H9 (cell line): Measurements from ENCODE around the gene CREBRF. TPM values are rescaled to one million over a fixed set of nuclear protein-coding genes. Genes with fewer than 3 reads are reported as not detected.

Source experiments
- DNase-seq: peaks from one replicate; pipeline ENCODE4 v3.0.0-alpha.2; 2017
- H2AFZ ChIP-seq: one replicate; pipeline ENCODE4 v1.6.1; 2013; ENCODE audit warnings: mild to moderate bottlenecking, low read length, control low read depth, moderate library complexity
- H2AK5ac ChIP-seq: 2 replicates; pipeline ENCODE4 v1.6.1; 2013; ENCODE audit warnings: low read length, control low read depth, mixed read lengths; ENCODE audit not compliant: insufficient read length
- H2BK120ac ChIP-seq: one replicate; pipeline ENCODE4 v1.6.1; 2013; ENCODE audit warnings: low read depth, mild to moderate bottlenecking, low read length, control low read depth, inconsistent platforms; ENCODE audit not compliant: poor library complexity, severe bottlenecking
- H2BK12ac ChIP-seq: 2 replicates; pipeline ENCODE4 v1.6.1; 2013; ENCODE audit warnings: low read length, control low read depth, mixed read lengths, low read depth; ENCODE audit not compliant: insufficient read length
- H2BK15ac ChIP-seq: 2 replicates; pipeline ENCODE4 v1.6.1; 2013; ENCODE audit warnings: low read depth, low read length, control low read depth
- H2BK20ac ChIP-seq: one replicate; pipeline ENCODE4 v1.6.1; 2013; ENCODE audit warnings: low read depth, mild to moderate bottlenecking, low read length, control low read depth, inconsistent platforms; ENCODE audit not compliant: poor library complexity, severe bottlenecking
- H2BK5ac ChIP-seq: 2 replicates; pipeline ENCODE4 v1.6.1; 2013; ENCODE audit warnings: low read length, control low read depth, mixed read lengths; ENCODE audit not compliant: insufficient read length
- H3K14ac ChIP-seq: 2 replicates; pipeline ENCODE4 v1.6.1; 2013; ENCODE audit warnings: low read length, control low read depth; ENCODE audit not compliant: insufficient read depth
- H3K18ac ChIP-seq: 2 replicates; pipeline ENCODE4 v1.6.1; 2013; ENCODE audit warnings: low read depth, mild to moderate bottlenecking, mixed read lengths, low read length, control low read depth; ENCODE audit not compliant: insufficient read length
- H3K23ac ChIP-seq: 2 replicates; pipeline ENCODE4 v1.6.1; 2013; ENCODE audit warnings: low read length, control low read depth, mixed read lengths, low read depth; ENCODE audit not compliant: insufficient read length
- H3K23me2 ChIP-seq: 2 replicates; pipeline ENCODE4 v1.6.1; 2013; ENCODE audit warnings: low read depth, mild to moderate bottlenecking, mixed read lengths, low read length, control low read depth; ENCODE audit not compliant: insufficient read length, poor library complexity, severe bottlenecking
- H3K27ac ChIP-seq: 2 replicates; pipeline ENCODE4 v1.5.1; 2013; ENCODE audit warnings: low read length, control low read depth, mixed read lengths, low read depth; ENCODE audit not compliant: insufficient read length
- H3K27me3 ChIP-seq: 2 replicates; pipeline ENCODE4 v1.6.1; 2013; ENCODE audit warnings: low read length, control low read depth, inconsistent platforms; ENCODE audit not compliant: insufficient read depth
- H3K4ac ChIP-seq: 2 replicates; pipeline ENCODE4 v1.6.1; 2013; ENCODE audit warnings: low read depth, mild to moderate bottlenecking, control low read depth, inconsistent platforms, low read length, moderate library complexity
- H3K4me1 ChIP-seq: 2 replicates; pipeline ENCODE4 v1.6.1; 2013; ENCODE audit warnings: low read length, control low read depth, inconsistent platforms; ENCODE audit not compliant: insufficient read depth
- H3K4me2 ChIP-seq: 2 replicates; pipeline ENCODE4 v1.6.1; 2013; ENCODE audit warnings: low read length, control low read depth, mixed read lengths; ENCODE audit not compliant: insufficient read length, insufficient read depth
- H3K56ac ChIP-seq: 2 replicates; pipeline ENCODE4 v1.6.1; 2013; ENCODE audit warnings: low read depth, mild to moderate bottlenecking, mixed read lengths, low read length, control low read depth; ENCODE audit not compliant: insufficient read length
- H3K79me1 ChIP-seq: 2 replicates; pipeline ENCODE4 v1.6.1; 2013; ENCODE audit warnings: low read depth, mild to moderate bottlenecking, moderate library complexity, low read length, control low read depth, inconsistent platforms; ENCODE audit not compliant: insufficient read depth, poor library complexity, severe bottlenecking
- H3K79me2 ChIP-seq: 2 replicates; pipeline ENCODE4 v1.6.1; 2013; ENCODE audit warnings: low read length, control low read depth, inconsistent platforms; ENCODE audit not compliant: insufficient read depth
- H3K9ac ChIP-seq: 2 replicates; pipeline ENCODE4 v1.6.1; 2013; ENCODE audit warnings: low read length, control low read depth, mixed read lengths; ENCODE audit not compliant: insufficient read length; ENCODE audit errors: extremely low read depth
- H3K9me3 ChIP-seq: one replicate; pipeline ENCODE4 v1.6.1; 2013; ENCODE audit warnings: low read depth, low read length, inconsistent platforms; ENCODE audit not compliant: control insufficient read depth
- H3T11ph ChIP-seq: one replicate; pipeline ENCODE4 v1.6.1; 2013; ENCODE audit warnings: mild to moderate bottlenecking, low read length, control low read depth, inconsistent platforms
- H4K20me1 ChIP-seq: one replicate; pipeline ENCODE4 v1.6.1; 2013; ENCODE audit not compliant: control insufficient read depth, insufficient read length, insufficient read depth
- H4K5ac ChIP-seq: 2 replicates; pipeline ENCODE4 v1.6.1; 2013; ENCODE audit warnings: low read depth, mild to moderate bottlenecking, mixed read lengths, low read length, control low read depth; ENCODE audit not compliant: insufficient read length
- H4K8ac ChIP-seq: replicated peaks from 2 replicates; pipeline ENCODE4 v1.6.1; 2013; ENCODE audit warnings: low read length, control low read depth, mixed read lengths, low read depth; ENCODE audit not compliant: insufficient read length
- H4K91ac ChIP-seq: 2 replicates; pipeline ENCODE4 v1.6.1; 2013; ENCODE audit warnings: low read depth, mild to moderate bottlenecking, moderate library complexity, mixed read lengths, low read length, control low read depth; ENCODE audit not compliant: insufficient read length
- H3K27ac Mint-ChIP-seq, 3 experiments: 2 replicates in 2 of 3; 3 replicates in 1 of 3; pipeline ENCODE4 v1.8.0; 2020 to 2021; ENCODE audit warnings: mixed read lengths in 3 of 3, mild to moderate bottlenecking in 1 of 3, moderate library complexity in 1 of 3
- H3K27me3 Mint-ChIP-seq: 2 replicates; pipeline ENCODE4 v1.8.0; 2021; ENCODE audit warnings: low read depth, mild to moderate bottlenecking, moderate library complexity, mixed read lengths
- H3K36me3 Mint-ChIP-seq, 3 experiments: 2 replicates in 2 of 3; 3 replicates in 1 of 3; pipeline ENCODE4 v1.8.0; 2020 to 2021; ENCODE audit warnings: low read depth in 3 of 3, mixed read lengths in 3 of 3; ENCODE audit not compliant: insufficient read depth in 1 of 3
- H3K4me1 Mint-ChIP-seq, 2 experiments: 2 replicates each; pipeline ENCODE4 v1.8.0; 2020; ENCODE audit warnings: mixed read lengths in 2 of 2
- H3K4me3 Mint-ChIP-seq, 2 experiments: 2 replicates in 1 of 2; 3 replicates in 1 of 2; pipeline ENCODE4 v1.8.0; 2020 to 2021; ENCODE audit warnings: mild to moderate bottlenecking in 2 of 2, mixed read lengths in 2 of 2, moderate library complexity in 1 of 2
- H3K9me3 Mint-ChIP-seq, 2 experiments: 2 replicates in 1 of 2; 3 replicates in 1 of 2; pipeline ENCODE4 v1.8.0; 2020; ENCODE audit warnings: mild to moderate bottlenecking in 2 of 2, mixed read lengths in 2 of 2, moderate library complexity in 1 of 2
- WGBS: extraction: QIAGEN DNeasy Blood & Tissue Kit; methylation state at CpG from one replicate; pipeline ENCODE4 v1.1.7; 2013; ENCODE audit warnings: missing lambda C conversion rate, low lambda C conversion rate, mixed read lengths; ENCODE audit not compliant: insufficient read length; ENCODE audit errors: extremely low coverage; 5-methylcytosine and 5-hydroxymethylcytosine counted together
- total RNA-seq: library from RNA; stranded (reverse); gene quantifications from 2 replicates; pipeline ENCODE4 v1.2.1, GENCODE V29; 2021
- TF ChIP-seq, protein P1 (sequence below): fragments of 200-600 bp; sonication (generic); conservative IDR thresholded peaks from 3 replicates; pipeline ENCODE4 v1.8.0; 2021; ENCODE audit warnings: antibody characterized with exemption, mild to moderate bottlenecking

Gene CREBRF
- total RNA-seq, 1 experiment from 2014 or later = 2.7 TPM

GRCh38 chr5:173042763-173043107 lies 13.4 kb upstream of the CREBRF start:
- DNase-seq = no peak
- Histone ChIP-seq H4K5ac (no peak overlapping the region), H3K18ac (no peak overlapping the region), H2AFZ (no peak overlapping the region), H3K27me3 (no peaks in the 10 kb centered on the region), H4K20me1 (no peaks in the 10 kb centered on the region), H2BK12ac (no peak overlapping the region), H2BK120ac (no peak overlapping the region), H2BK5ac (no peak overlapping the region), H3T11ph (no peak overlapping the region), H3K9ac (no peak overlapping the region), H4K91ac (no peak overlapping the region), H3K79me2 (no peaks in the 10 kb centered on the region), H3K4me1 (no peaks in the 10 kb centered on the region), H3K9me3 (no peaks in the 10 kb centered on the region), H3K23ac (no peak overlapping the region), H3K14ac (no peak overlapping the region), H2AK5ac (no peak overlapping the region), H3K4me2 (no peak overlapping the region), H2BK15ac (no peak overlapping the region), H3K4ac (no peak overlapping the region), H2BK20ac (no peak overlapping the region), H3K27ac (no peak overlapping the region), H3K23me2 (no peaks in the 10 kb centered on the region), H3K79me1 (no peaks in the 10 kb centered on the region), H3K56ac (no peak overlapping the region), H4K8ac (no peak overlapping the region)
- peaks cover 6 to 9% of the 10 kb centered on the region in 2 experiments for H3K4me1 Mint-ChIP-seq
- TF ChIP-seq, protein P1, sequence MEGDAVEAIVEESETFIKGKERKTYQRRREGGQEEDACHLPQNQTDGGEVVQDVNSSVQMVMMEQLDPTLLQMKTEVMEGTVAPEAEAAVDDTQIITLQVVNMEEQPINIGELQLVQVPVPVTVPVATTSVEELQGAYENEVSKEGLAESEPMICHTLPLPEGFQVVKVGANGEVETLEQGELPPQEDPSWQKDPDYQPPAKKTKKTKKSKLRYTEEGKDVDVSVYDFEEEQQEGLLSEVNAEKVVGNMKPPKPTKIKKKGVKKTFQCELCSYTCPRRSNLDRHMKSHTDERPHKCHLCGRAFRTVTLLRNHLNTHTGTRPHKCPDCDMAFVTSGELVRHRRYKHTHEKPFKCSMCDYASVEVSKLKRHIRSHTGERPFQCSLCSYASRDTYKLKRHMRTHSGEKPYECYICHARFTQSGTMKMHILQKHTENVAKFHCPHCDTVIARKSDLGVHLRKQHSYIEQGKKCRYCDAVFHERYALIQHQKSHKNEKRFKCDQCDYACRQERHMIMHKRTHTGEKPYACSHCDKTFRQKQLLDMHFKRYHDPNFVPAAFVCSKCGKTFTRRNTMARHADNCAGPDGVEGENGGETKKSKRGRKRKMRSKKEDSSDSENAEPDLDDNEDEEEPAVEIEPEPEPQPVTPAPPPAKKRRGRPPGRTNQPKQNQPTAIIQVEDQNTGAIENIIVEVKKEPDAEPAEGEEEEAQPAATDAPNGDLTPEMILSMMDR = no peak
- peaks cover 3% of the 10 kb centered on the region in 2 experiments; a peak in 3 of 5 replicates for H3K9me3 Mint-ChIP-seq
- WGBS = no CpG with 5 or more reads among the region's 3 CpGs
- peaks cover 3% of the 10 kb centered on the region for H3K27me3 Mint-ChIP-seq
- no peak overlapping the region for H3K4me3 Mint-ChIP-seq
- no peak overlapping the region for H3K27ac Mint-ChIP-seq
- no peaks in the 10 kb centered on the region for H3K36me3 Mint-ChIP-seq
